Measurements from ENCODE around the gene ANTXRL. TPM values are rescaled to one million over a fixed set of nuclear protein-coding genes. Genes with fewer than 3 reads are reported as not detected.
"Not testable (repeated sequence)": the region's sequence is repeated elsewhere in the genome, so short reads cannot be mapped to it uniquely, and the experiment has no call there.

Gene ANTXRL
- total RNA-seq, 2 experiments from 2014 or later: not detected

- H3K4me1 Mint-ChIP-seq; H3K36me3 Mint-ChIP-seq; H3K27ac Mint-ChIP-seq; POLR2A ChIA-PET; H3K4me3 Mint-ChIP-seq; H3K9me3 Mint-ChIP-seq; DNase-seq; H3K27me3 Mint-ChIP-seq; ATAC-seq (ENCODE audit: low read depth): not testable (repeated sequence)
Observed at GRCh38 chr10:46367666-46368240, 81.0 kb downstream of the ANTXRL start.

- ATAC-seq (ENCODE audit: low read depth); H3K4me3 Mint-ChIP-seq; H3K27me3 Mint-ChIP-seq; POLR2A ChIA-PET; H3K4me1 Mint-ChIP-seq; H3K9me3 Mint-ChIP-seq; H3K36me3 Mint-ChIP-seq; DNase-seq; H3K27ac Mint-ChIP-seq: not testable (repeated sequence)
Observed at GRCh38 chr10:46368956-46369355, 82.2 kb downstream of the ANTXRL start.

- H3K27ac Mint-ChIP-seq; H3K27me3 Mint-ChIP-seq; ATAC-seq (ENCODE audit: low read depth); DNase-seq; H3K9me3 Mint-ChIP-seq; H3K4me3 Mint-ChIP-seq; H3K36me3 Mint-ChIP-seq; H3K4me1 Mint-ChIP-seq; POLR2A ChIA-PET: not testable (repeated sequence)
Observed at GRCh38 chr10:46374410-46374809, 87.6 kb downstream of the ANTXRL start.

- H3K27ac Mint-ChIP-seq; H3K9me3 Mint-ChIP-seq; DNase-seq; H3K4me1 Mint-ChIP-seq; POLR2A ChIA-PET; ATAC-seq (ENCODE audit: low read depth); H3K4me3 Mint-ChIP-seq; H3K36me3 Mint-ChIP-seq; H3K27me3 Mint-ChIP-seq: not testable (repeated sequence)
Observed at GRCh38 chr10:46375406-46375805, 88.6 kb downstream of the ANTXRL start, which contains the start of gene ANXA8L1. Gene ANXA8L1 (plus strand): TSS chr10:46375776. CDS start chr10:46375852, 76 bp downstream.

GRCh38 chr10:46377022-46377421, 90.2 kb downstream of the ANTXRL start:
- H3K9me3 Mint-ChIP-seq; H3K4me1 Mint-ChIP-seq; H3K4me3 Mint-ChIP-seq; H3K36me3 Mint-ChIP-seq; ATAC-seq (ENCODE audit: low read depth); H3K27me3 Mint-ChIP-seq; DNase-seq; POLR2A ChIA-PET; H3K27ac Mint-ChIP-seq: not testable (repeated sequence)

- H3K36me3 Mint-ChIP-seq; POLR2A ChIA-PET; ATAC-seq (ENCODE audit: low read depth); H3K4me3 Mint-ChIP-seq; H3K9me3 Mint-ChIP-seq; H3K27me3 Mint-ChIP-seq; H3K4me1 Mint-ChIP-seq; H3K27ac Mint-ChIP-seq; DNase-seq: not testable (repeated sequence)
Observed at GRCh38 chr10:46377651-46378050, 90.9 kb downstream of the ANTXRL start.

- ATAC-seq (ENCODE audit: low read depth); POLR2A ChIA-PET; H3K4me3 Mint-ChIP-seq; H3K27me3 Mint-ChIP-seq; DNase-seq; H3K27ac Mint-ChIP-seq; H3K9me3 Mint-ChIP-seq; H3K4me1 Mint-ChIP-seq; H3K36me3 Mint-ChIP-seq: not testable (repeated sequence)
Observed at GRCh38 chr10:46378108-46378507, 91.3 kb downstream of the ANTXRL start.

GRCh38 chr10:46379233-46379848, 92.5 kb downstream of the ANTXRL start:
- DNase-seq, H3K36me3 Mint-ChIP-seq, H3K27me3 Mint-ChIP-seq, POLR2A ChIA-PET, H3K9me3 Mint-ChIP-seq, H3K27ac Mint-ChIP-seq, H3K4me1 Mint-ChIP-seq, H3K4me3 Mint-ChIP-seq: not testable (repeated sequence)
- ATAC-seq (ENCODE audit: low read depth): peak; percentile 62

Other genes with a start within 250 kb of the ANTXRL start
- not detected for gene MSMB, start 240.7 kb upstream of the ANTXRL start, total RNA-seq
- gene ANXA8L1, start 88.8 kb downstream of the ANTXRL start, total RNA-seq: under 1 TPM in 1 of 2 experiments, not detected in 1; 0.17 TPM
- gene NPY4R, start 179.0 kb downstream of the ANTXRL start, total RNA-seq: not detected

All from activated naive CD8-positive, alpha-beta T cell treated with anti-CD3 and anti-CD28 coated beads, Interleukin-2, amount 10 ng/mL, durations not matched to agents 7 days and 5 days (primary cell).